Measurements from ENCODE around the gene GBP4. TPM values are rescaled to one million over a fixed set of nuclear protein-coding genes. Genes with fewer than 3 reads are reported as not detected.

Gene GBP4
- total RNA-seq, 1 donor from 2014 or later = 3.1 TPM

DNA sequence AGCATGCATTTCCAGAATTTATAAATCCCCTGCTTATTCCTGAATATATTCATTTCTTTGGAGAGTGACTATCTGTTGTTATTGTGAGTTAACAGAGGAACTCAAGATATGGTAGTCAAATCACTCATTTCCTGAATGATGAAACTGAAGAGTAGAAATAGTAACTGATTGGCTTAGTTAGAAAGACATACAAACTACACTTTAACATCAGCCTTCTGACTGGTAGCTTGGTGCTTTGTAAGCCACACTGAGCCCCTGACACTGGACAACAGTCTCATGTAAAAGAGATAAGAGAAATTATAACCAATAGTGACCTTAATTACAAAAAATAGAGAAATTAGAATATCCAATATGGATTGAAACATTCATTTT is 27.7 kb downstream of the GBP4 start:
- no peak for DNase-seq (ENCODE audit: low read depth, low spot score)

DNA sequence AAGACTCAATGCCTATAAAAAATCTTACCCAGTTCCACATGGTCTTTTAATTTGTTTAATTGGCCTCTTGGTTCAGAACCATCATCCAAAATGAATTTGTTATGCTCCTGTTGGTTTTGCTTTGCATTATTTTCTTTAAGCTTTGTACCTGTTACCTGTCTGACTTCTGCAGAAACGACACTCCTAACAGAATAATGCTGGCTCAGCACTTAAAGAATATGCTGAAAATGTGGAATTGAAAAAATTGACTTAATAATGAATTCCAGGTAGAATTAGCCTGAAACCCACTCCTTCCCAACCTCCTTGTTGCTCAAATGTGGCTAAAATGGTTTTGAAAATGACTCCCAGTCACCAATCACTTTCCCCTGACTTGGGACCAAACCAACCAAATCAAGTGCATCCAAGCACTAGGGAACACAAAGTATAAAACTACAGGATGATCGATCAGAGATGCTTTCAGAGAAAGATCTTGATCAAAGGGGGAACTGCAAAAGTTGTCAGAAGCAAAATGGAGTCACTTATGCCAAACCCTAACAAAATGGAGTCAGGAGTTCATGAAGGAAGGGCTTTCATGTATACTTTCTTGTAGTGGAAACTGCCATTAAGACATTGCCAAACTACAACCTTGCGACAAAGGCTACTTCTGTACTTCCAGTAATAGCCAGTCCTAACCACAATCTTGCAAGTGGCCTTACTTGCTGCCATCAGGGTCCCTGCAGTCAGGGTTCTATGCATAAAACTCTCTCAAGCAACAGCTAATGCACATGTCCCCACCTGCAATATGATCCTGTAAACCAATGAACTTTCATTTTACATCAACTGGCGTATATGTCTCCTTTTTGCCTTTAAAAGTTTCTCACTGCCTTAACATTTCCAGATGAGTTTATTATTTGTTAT is 28.3 kb downstream of the GBP4 start:
- DNase-seq (ENCODE audit: low read depth, low spot score) = no peak

DNA sequence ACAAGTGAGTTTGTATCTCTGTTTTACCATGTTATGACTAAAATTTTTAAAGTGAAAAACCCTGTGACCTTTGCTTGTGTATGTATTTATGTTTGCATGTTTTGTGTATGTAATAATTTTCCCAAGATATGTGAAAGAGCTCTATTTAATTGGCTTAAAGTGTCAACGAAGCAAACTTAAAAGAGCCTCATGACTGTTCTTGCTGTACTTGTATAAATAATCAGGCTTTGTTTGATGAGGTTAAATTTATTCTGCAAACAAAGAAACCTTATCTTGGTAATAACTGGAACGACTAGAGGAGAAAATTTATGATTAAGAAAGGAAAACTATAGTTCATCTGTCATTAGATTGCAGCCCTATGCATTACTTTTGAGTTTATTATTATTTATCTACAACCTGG is 29.6 kb downstream of the GBP4 start:
- no peak for DNase-seq (ENCODE audit: low read depth, low spot score)

DNA sequence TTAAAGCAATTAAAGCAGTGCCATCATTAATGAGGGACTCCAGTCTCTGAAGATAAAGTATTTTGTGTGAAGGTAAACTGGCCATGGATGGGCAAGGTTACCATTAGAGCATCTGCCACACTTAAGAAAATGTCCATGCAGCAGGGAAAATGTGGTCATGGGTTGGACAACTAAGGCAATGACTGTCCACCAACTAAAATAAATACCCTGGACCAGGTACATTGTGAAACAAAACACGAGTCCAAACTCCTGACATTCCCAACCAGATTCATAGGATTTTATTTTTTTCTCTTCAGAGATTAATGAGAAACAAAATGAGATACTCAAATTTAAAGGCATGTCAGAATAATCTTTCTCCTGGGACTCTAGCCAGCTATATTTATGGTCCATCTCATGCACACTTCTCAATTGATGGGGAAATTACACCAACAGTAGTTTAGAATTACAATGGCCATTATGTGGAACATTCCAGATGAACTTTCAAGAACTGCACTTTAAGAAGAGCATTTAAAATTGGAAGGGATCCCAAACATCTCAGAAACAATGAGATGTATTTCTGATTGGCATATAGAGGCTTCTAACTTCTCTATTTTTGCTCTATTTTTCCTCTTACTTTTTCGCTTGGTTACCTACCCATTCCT is 31.0 kb downstream of the GBP4 start:
- no peak for DNase-seq (ENCODE audit: low read depth, low spot score)

DNA sequence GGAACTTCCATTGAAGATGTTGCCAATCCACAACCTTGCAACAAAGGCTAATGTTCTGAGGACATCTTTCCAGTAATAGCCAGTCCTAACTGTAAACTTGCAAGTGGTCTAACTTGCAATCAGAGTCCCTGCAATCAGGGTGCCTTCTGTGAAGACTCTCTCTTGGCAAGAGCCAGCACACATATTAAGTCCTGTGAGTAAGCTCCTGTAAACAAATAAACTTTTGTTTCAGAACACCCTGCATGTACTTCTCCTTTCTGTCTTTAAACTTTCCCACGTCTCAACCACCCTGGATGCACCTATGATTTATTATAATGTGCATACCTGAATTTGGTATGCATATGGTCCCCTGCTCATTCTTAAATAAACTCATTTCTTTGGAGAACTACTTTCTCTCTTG is 32.0 kb downstream of the GBP4 start:
- DNase-seq (ENCODE audit: low read depth, low spot score) = no peak

DNA sequence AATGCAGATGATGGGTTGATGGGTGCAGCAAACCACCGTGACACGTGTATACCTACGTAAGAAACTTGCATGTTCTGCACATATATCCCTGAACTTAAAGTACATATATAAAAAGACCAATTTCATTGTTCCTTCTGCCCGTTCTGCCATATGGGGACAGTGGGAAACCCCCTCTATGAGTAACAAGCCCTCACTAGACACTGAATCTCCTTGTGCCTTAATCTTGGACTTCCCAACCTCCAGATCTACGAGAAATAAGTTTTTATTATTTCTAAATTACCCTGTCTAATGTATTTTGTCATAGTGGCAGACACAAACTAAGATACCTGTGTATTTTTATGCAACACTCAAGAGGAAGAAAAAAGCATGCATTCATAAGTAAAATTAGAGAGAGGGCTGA is 32.9 kb downstream of the GBP4 start:
- DNase-seq (ENCODE audit: low read depth, low spot score) = no peak

DNA sequence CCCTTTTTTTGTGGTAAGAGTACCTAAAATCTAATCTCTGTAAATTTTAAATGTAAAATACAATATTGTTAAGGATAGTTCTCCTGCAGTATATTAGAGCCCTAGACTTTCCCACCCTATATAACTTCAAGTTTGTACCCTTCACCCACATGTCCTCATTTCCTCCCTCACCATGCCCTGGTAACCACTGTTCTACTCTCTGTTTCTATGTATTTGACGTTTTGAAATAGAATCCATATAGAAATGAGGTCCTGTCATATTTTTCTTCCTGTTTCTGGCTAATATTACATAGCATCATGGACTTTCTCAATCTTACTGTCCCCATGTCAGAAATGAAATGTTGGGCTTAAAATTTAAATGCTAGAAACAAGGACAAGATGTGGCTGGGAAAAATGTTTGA is 47.7 kb downstream of the GBP4 start:
- DNase-seq (ENCODE audit: low read depth, low spot score) = no peak

DNA sequence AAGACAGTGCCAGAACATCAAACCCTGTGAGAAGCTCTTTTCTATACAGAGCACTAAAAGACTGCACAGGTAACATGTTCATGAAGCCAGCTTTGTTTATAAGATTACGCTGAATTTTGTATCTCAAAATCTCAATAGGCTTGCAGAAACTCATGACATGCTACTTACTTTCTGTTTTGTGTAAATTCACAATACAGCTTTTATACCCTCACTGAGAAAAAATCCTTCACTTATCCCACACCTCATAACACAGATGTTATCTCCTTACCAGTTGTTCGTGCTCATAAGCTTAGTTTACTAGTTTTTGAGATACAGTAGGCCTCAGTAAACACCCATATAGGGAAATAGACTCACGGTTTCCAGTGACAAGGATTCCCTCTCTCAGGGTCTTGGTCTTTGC is 48.8 kb downstream of the GBP4 start:
- DNase-seq (ENCODE audit: low read depth, low spot score) = no peak

DNA sequence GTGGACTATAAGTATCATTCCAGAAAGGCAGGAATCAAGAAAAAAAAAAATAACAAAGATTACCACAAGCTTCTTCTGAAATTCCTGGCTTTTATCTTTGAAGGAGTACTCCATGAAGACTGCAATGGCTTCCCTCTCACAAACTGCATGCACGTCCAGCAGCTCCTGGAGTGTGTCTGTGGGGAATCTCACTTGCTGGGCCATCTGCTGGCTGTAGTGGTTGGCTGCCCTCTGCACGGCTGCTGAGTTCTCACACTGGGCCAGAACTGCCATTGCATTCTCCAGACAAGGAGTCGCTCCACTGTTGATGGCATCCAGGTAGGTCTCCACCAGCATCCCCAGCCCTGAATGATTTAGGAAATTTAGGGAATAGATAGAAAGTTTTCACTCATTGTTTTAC is 49.5 kb downstream of the GBP4 start:
- no peak for DNase-seq (ENCODE audit: low read depth, low spot score)

DNA sequence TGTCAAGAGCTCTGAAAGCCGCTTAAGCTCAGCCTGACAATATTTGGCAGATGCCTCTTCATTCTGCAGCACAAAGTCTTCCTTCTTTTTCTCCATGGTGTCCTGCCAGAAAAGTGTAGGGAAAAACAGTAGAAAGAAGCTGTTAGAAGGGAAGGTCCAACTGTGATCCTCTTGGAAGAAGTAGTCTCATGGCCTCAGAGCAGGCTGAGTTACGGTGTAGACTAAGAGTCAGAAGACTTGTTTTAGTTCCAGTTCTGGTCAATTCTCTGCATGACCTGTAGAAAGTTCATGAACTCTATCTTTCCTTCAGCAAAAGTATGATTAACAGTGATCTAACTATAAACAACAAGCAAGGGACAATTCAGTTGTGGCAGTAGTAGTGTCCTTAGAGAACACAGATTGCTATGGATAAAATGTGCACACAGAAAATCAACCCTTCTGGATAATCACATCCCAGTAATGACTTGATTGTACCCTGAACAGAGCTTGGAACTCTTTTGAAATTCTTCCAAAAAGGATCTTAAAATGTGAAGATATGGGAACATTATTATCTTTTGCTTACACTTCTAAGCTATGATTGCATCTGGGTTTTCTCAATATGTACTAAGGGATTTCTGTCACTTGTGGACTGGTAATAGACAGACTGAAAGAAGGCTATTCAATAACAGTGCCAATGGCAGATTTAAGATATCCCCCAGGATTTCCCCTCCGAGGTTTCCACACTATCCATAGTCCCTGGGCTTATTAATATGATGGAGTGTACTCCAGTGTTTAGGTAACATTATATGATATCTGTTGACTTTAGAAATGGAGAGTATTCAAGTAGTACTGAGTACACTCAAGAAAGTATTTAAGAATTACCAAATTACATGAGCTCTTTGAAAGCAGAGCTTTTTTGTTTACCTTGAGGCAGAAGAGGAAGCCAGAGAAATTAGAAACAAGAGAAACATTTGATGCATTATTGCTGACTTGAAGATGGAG is 50.8 kb downstream of the GBP4 start:
- DNase-seq (ENCODE audit: low read depth, low spot score) = no peak

DNA sequence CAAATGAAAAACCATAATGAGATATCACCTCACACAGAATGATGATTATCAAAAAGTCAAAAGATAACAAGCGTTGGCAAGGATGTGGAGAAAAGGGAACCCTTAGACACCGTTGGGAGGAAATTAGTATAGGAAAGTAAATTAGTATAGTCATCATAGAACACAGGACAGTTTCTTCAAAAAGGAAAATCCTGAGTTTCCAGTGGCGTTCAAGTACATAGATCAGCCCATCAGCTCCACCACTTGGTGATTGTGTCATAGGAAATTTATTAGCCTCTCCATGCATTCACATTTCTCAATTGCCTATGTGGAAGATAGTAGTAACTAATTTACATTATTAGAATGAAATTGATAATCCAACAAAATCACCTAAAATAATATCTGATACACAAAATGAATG is 52.0 kb downstream of the GBP4 start:
- DNase-seq (ENCODE audit: low read depth, low spot score) = no peak

DNA sequence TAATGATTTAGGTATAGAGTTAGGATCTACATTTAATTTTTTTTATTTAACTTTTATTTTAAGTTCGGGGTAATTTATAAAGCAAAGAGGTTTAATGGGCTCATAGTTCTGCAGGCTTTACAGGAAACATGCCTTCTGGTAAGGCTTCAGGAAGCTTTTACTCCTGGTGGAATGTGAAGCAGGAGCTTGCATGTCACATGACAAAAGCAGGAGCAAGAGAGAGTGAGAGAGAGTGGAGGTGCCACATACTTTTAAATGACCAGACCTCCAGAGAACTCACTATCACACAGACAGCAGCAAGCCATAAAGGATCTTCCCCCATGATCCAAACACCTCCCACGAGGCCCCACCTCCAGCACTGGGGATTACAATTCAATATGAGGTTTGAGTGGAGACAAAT is 55.3 kb downstream of the GBP4 start:
- no peak for DNase-seq (ENCODE audit: low read depth, low spot score)

DNA sequence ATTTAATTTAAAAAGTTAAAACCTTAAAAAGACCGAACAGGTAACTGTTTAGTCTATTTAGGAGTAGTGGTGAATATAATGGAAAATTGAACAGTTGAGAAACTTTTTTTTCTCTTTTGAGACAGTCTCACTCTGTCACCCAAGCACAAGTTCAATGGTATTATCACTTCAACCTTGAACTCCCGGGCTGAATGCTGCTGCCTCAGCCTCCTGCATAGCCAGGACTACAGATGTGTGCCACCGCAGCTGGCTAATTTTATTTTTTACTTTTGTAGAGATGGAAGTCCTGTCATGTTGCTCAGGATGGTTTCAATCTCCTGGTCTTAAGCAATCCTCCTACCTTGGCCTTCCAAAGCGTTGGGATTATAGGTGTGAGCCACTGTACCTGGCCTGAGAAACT is 56.6 kb downstream of the GBP4 start:
- no peak for DNase-seq (ENCODE audit: low read depth, low spot score)

DNA sequence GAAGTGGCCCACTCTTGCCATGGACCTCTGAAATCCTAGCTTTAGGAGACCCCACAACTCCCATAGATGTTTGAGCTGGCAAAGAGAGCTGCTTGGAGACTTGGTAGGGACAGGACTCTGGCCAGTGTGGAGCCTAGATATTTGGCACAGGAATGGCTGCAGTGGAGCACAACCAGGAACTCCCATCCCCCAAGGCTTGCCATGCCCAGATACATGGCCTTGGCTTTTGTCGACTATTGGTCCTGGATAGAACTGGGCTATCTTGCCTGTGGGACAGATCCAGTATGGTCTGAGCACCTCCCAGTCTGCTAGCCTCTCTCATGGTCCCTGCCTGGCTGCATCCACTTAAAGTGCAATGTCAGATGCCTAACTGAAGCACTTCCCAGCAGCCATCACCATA is 65.0 kb downstream of the GBP4 start:
- DNase-seq (ENCODE audit: low read depth, low spot score) = no peak

Other genes starting within 250 kb of the GBP4 start
- gene KYAT3, start 206.3 kb downstream of the GBP4 start, total RNA-seq = 22.7 and 23.9 TPM in 2 replicates
- gene RBMXL1, start 206.3 kb downstream of the GBP4 start, total RNA-seq = 10.6 and 17.8 TPM in 2 replicates
- 12.7 and 23.9 TPM in 2 replicates for gene GBP3, start 176.1 kb downstream of the GBP4 start, total RNA-seq
- 20.8 and 35.6 TPM in 2 replicates for gene GBP1, start 133.7 kb downstream of the GBP4 start, total RNA-seq
- 61.6 and 79.6 TPM in 2 replicates for gene GBP2, start 72.8 kb downstream of the GBP4 start, total RNA-seq
- not detected in 2 replicates for gene GBP7, start 22.9 kb downstream of the GBP4 start, total RNA-seq
- 0.20 and 0.21 TPM in 2 replicates for gene GBP5, start 73.9 kb upstream of the GBP4 start, total RNA-seq
- not detected in 2 replicates for gene GBP6, start 165.1 kb upstream of the GBP4 start, total RNA-seq